ENCODE measurements around the gene PJA1.
A peak's percentile ranks its signal among the peaks of the same experiment; 100 is the strongest.

The PJA1 gene

DNA sequence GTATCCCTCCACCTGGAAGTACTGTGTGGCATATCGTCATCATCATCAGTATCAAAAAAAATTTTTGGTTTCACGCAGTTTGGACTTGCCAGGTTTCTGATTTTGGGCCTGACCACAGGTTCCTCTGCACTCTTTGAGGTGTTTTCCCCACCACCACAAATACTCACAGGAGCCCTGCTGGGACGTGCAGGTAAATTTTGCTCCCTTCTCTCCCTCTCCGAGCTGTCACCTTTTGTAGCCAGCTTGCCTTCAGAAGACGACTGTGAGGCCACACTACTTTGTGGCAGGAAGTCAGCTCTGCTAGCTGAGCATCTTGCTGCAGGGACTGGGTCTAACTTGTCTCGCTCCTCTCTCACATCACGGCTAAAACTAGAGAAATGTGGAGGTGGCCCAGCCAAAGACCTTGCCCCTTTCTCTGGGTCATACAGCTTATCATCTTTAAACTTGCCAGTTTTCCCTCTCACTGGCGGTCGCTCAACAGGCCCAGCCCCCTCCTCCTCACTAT, 2.8 kb downstream of the PJA1 start:
- Histone ChIP-seq H3K4me2 (ENCODE audit: low read length, poor library complexity, severe bottlenecking) (no peak overlapping the region), H3K14ac (ENCODE audit: low read length in 2 of 2) (no peak overlapping the region), H3K79me1 (replicated peaks; ENCODE audit: low read length, poor library complexity, severe bottlenecking) (peaks cover 6% of the 10 kb centered on the region), H3K4ac (ENCODE audit: low read depth in 1 of 2, low read length in 2 of 2) (no peak overlapping the region), H4K8ac (ENCODE audit: low read length) (no peak overlapping the region), H3K9ac (ENCODE audit: low read length) (no peak overlapping the region), H2AK5ac (ENCODE audit: low read length, severe bottlenecking) (no peak overlapping the region), H4K91ac (ENCODE audit: low read length) (no peak overlapping the region), H3K4me3 (ENCODE audit: insufficient read depth in 1 of 2, low read depth in 1 of 2, low read length in 2 of 2) (no peak overlapping the region), H3K36me3 (ENCODE audit: control insufficient read depth in 1 of 2, insufficient read depth in 2 of 2, low read depth in 1 of 2, low read length in 2 of 2) (peaks cover 15 to 22% of the 10 kb centered on the region in 2 experiments), H3K18ac (ENCODE audit: low read depth in 1 of 2, low read length in 2 of 2) (no peak overlapping the region), H2BK15ac (ENCODE audit: low read depth, poor library complexity, severe bottlenecking) (no peak overlapping the region), H2BK12ac (ENCODE audit: low read length in 2 of 2) (no peak overlapping the region), H2BK120ac (ENCODE audit: low read depth, low read length) (no peak overlapping the region), H3K27me3 (ENCODE audit: control insufficient read depth in 1 of 2, insufficient read depth in 1 of 2, low read length in 2 of 2) (peaks cover 0 to 50% of the 10 kb centered on the region in 2 experiments), H2BK5ac (ENCODE audit: low read depth, low read length, poor library complexity, severe bottlenecking) (no peak overlapping the region), H2AFZ (ENCODE audit: low read depth, low read length) (no peak overlapping the region), H3K27ac (ENCODE audit: low read length, poor library complexity, severe bottlenecking) (no peak overlapping the region), H3K23ac (ENCODE audit: low read length in 2 of 2) (no peak overlapping the region), H3K4me1 (ENCODE audit: control insufficient read depth, insufficient read depth, low read depth, low read length) (peaks cover 7% of the 10 kb centered on the region), H3K9me3 (ENCODE audit: control insufficient read depth, low read length) (peaks cover 11% of the 10 kb centered on the region)
- no peak for DNase-seq
- 98% methylated on average over 9 of the region's 9 CpGs for WGBS

DNA sequence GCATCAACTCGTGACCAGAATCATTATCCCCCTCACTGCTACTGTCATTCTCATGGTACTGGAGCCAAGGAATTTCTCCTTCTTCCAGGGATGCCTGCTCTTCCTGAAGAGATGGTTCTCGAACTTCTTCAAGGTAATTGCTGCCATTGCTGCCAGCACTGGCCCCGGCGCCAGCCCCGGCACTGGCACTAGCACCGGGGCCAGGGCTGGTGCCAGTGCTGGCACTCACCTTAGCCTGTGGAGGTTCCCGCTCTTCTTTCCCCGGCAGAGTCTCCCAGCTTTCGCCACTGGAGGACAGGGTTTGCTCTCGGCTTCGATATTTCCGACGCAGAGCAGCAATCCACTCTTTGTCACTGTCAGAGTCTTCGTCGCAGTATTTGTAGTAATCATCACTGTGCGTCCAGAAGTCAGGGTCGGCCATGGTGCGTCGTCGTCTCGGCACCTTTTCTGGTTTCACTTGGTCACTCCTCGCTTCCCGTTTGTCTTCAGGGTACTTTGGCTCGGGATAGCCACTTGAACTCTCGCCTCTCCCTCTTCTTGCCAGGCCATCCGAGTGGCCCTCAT, 3.4 kb downstream of the PJA1 start:
- no peak overlapping the region for H3K9ac ChIP-seq (ENCODE audit: low read length)
- H4K8ac ChIP-seq (ENCODE audit: low read length), result no peak overlapping the region
- H3K18ac ChIP-seq (ENCODE audit: low read depth in 1 of 2, low read length in 2 of 2), result no peak overlapping the region
- DNase-seq, result no peak
- no peak overlapping the region for H3K27ac ChIP-seq (ENCODE audit: low read length, poor library complexity, severe bottlenecking)
- H3K4me2 ChIP-seq (ENCODE audit: low read length, poor library complexity, severe bottlenecking), result no peak overlapping the region
- peaks cover 15 to 22% of the 10 kb centered on the region in 2 experiments for H3K36me3 ChIP-seq (ENCODE audit: control insufficient read depth in 1 of 2, insufficient read depth in 2 of 2, low read depth in 1 of 2, low read length in 2 of 2)
- no peak overlapping the region for H3K23ac ChIP-seq (ENCODE audit: low read length in 2 of 2)
- H2BK12ac ChIP-seq (ENCODE audit: low read length in 2 of 2), result no peak overlapping the region
- WGBS, result 98% methylated on average over 26 of the region's 26 CpGs
- H3K4me3 ChIP-seq (ENCODE audit: insufficient read depth in 1 of 2, low read depth in 1 of 2, low read length in 2 of 2), result no peak overlapping the region
- H3K27me3 ChIP-seq (ENCODE audit: control insufficient read depth in 1 of 2, insufficient read depth in 1 of 2, low read length in 2 of 2), result peaks cover 0 to 50% of the 10 kb centered on the region in 2 experiments
- no peak overlapping the region for H2BK15ac ChIP-seq (ENCODE audit: low read depth, poor library complexity, severe bottlenecking)
- peaks cover 7% of the 10 kb centered on the region for H3K4me1 ChIP-seq (ENCODE audit: control insufficient read depth, insufficient read depth, low read depth, low read length)
- H2BK120ac ChIP-seq (ENCODE audit: low read depth, low read length), result no peak overlapping the region
- no peak overlapping the region for H4K91ac ChIP-seq (ENCODE audit: low read length)
- no peak overlapping the region for H3K14ac ChIP-seq (ENCODE audit: low read length in 2 of 2)
- no peak overlapping the region for H2AFZ ChIP-seq (ENCODE audit: low read depth, low read length)
- no peak overlapping the region for H2AK5ac ChIP-seq (ENCODE audit: low read length, severe bottlenecking)
- no peak overlapping the region for H3K4ac ChIP-seq (ENCODE audit: low read depth in 1 of 2, low read length in 2 of 2)
- H2BK5ac ChIP-seq (ENCODE audit: low read depth, low read length, poor library complexity, severe bottlenecking), result no peak overlapping the region
- H3K9me3 ChIP-seq (ENCODE audit: control insufficient read depth, low read length), result peaks cover 11% of the 10 kb centered on the region
- peaks cover 6% of the 10 kb centered on the region for H3K79me1 ChIP-seq (replicated peaks; ENCODE audit: low read length, poor library complexity, severe bottlenecking)

DNA sequence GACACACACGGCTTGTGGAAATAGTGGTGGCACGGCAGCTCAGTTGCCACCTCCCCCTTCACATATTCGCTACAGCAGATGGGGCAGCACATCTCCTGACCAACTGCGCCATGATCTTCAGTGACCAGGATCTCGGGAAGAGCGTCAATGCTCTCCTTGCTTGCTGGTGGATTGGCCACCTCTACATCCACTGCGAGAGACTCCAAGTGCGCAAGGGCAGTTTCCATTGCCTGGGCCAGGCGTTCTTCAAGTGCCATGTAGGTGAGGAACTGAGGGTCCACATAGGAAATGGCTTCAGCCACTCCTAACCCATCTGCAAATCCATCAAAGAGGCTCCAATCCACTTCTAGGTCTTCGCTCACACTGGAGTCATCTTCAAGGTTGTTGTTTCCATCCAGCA, 3.9 kb downstream of the PJA1 start:
- Histone ChIP-seq H4K8ac (ENCODE audit: low read length) (no peak overlapping the region), H3K4me2 (ENCODE audit: low read length, poor library complexity, severe bottlenecking) (no peak overlapping the region), H2BK15ac (ENCODE audit: low read depth, poor library complexity, severe bottlenecking) (no peak overlapping the region), H3K27ac (ENCODE audit: low read length, poor library complexity, severe bottlenecking) (no peak overlapping the region), H2BK120ac (ENCODE audit: low read depth, low read length) (no peak overlapping the region), H3K4me3 (ENCODE audit: insufficient read depth in 1 of 2, low read depth in 1 of 2, low read length in 2 of 2) (no peak overlapping the region), H3K9ac (ENCODE audit: low read length) (no peak overlapping the region), H2BK5ac (ENCODE audit: low read depth, low read length, poor library complexity, severe bottlenecking) (no peak overlapping the region), H4K91ac (ENCODE audit: low read length) (no peak overlapping the region), H3K4me1 (ENCODE audit: control insufficient read depth, insufficient read depth, low read depth, low read length) (peaks cover 7% of the 10 kb centered on the region), H3K23ac (ENCODE audit: low read length in 2 of 2) (no peak overlapping the region), H3K9me3 (ENCODE audit: control insufficient read depth, low read length) (peaks cover 11% of the 10 kb centered on the region), H3K4ac (ENCODE audit: low read depth in 1 of 2, low read length in 2 of 2) (no peak overlapping the region), H3K18ac (ENCODE audit: low read depth in 1 of 2, low read length in 2 of 2) (no peak overlapping the region), H3K27me3 (ENCODE audit: control insufficient read depth in 1 of 2, insufficient read depth in 1 of 2, low read length in 2 of 2) (peaks cover 0 to 50% of the 10 kb centered on the region in 2 experiments), H2AFZ (ENCODE audit: low read depth, low read length) (no peak overlapping the region), H3K79me1 (replicated peaks; ENCODE audit: low read length, poor library complexity, severe bottlenecking) (peaks cover 6% of the 10 kb centered on the region), H3K36me3 (ENCODE audit: control insufficient read depth in 1 of 2, insufficient read depth in 2 of 2, low read depth in 1 of 2, low read length in 2 of 2) (peaks cover 15 to 22% of the 10 kb centered on the region in 2 experiments), H3K14ac (ENCODE audit: low read length in 2 of 2) (no peak overlapping the region), H2AK5ac (ENCODE audit: low read length, severe bottlenecking) (no peak overlapping the region), H2BK12ac (ENCODE audit: low read length in 2 of 2) (no peak overlapping the region)
- WGBS, result 98% methylated on average over 10 of the region's 10 CpGs
- DNase-seq, result no peak

DNA sequence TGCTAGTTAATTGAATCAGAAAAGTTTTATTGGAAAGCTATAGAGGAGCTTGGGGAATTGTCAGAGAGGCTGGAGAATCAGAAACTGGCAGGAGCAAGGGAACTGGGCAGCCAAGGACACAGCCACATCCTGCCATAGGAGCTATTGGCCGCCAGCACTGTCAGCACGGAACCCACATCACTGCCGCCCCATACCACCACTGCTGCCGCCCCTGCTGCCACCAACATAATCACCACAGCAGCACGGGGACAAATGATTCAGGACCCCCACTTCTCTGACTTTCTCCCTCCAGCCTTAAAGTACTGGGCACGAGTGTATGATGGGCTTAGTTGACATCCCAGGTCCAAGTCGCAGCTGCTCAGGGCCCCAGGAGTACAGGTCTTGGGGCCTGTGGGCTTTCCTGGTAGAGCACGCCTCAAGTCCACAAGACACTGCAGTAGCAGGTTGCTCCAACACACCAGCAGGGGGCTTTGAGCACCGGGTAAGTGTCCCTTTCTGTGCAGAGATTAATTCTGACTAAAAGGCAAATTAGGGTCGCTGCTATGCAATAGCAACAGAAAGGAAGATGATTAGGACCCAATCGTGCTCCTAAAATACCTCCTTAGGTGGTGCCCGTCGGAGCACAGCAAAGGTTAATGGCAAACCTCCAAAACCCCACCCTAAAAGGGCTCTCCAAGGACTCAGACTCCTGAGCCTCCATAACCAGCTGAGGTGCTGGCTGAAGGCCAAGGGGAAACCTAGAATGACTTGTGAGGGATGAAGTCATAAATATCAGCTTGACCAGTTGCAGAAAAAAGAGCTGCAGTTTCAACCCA, 6.9 kb downstream of the PJA1 start:
- Histone ChIP-seq H3K4me3 (ENCODE audit: insufficient read depth in 1 of 2, low read depth in 1 of 2, low read length in 2 of 2) (no peak overlapping the region), H3K79me1 (replicated peaks; ENCODE audit: low read length, poor library complexity, severe bottlenecking) (peaks cover 5% of the 10 kb centered on the region), H3K27me3 (ENCODE audit: control insufficient read depth in 1 of 2, insufficient read depth in 1 of 2, low read length in 2 of 2) (peaks cover 0 to 61% of the 10 kb centered on the region in 2 experiments), H3K14ac (ENCODE audit: low read length in 2 of 2) (no peak overlapping the region), H3K4ac (ENCODE audit: low read depth in 1 of 2, low read length in 2 of 2) (no peak overlapping the region), H4K91ac (ENCODE audit: low read length) (no peak overlapping the region), H2AK5ac (ENCODE audit: low read length, severe bottlenecking) (no peak overlapping the region), H2BK120ac (ENCODE audit: low read depth, low read length) (no peak overlapping the region), H2BK5ac (ENCODE audit: low read depth, low read length, poor library complexity, severe bottlenecking) (no peak overlapping the region), H3K18ac (ENCODE audit: low read depth in 1 of 2, low read length in 2 of 2) (peak overlapping the region in 1 of 2 experiments; percentile 33), H4K8ac (ENCODE audit: low read length) (peak overlapping the region; percentile 64), H3K9ac (ENCODE audit: low read length) (no peak overlapping the region), H2BK12ac (ENCODE audit: low read length in 2 of 2) (no peak overlapping the region), H3K23ac (ENCODE audit: low read length in 2 of 2) (no peak overlapping the region), H2BK15ac (ENCODE audit: low read depth, poor library complexity, severe bottlenecking) (no peak overlapping the region), H3K27ac (ENCODE audit: low read length, poor library complexity, severe bottlenecking) (no peak overlapping the region), H2AFZ (ENCODE audit: low read depth, low read length) (no peak overlapping the region), H3K4me1 (ENCODE audit: control insufficient read depth, insufficient read depth, low read depth, low read length) (peaks cover 1% of the 10 kb centered on the region), H3K9me3 (ENCODE audit: control insufficient read depth, low read length) (peaks cover 11% of the 10 kb centered on the region), H3K36me3 (ENCODE audit: control insufficient read depth in 1 of 2, insufficient read depth in 2 of 2, low read depth in 1 of 2, low read length in 2 of 2) (peaks cover 15 to 22% of the 10 kb centered on the region in 2 experiments), H3K4me2 (ENCODE audit: low read length, poor library complexity, severe bottlenecking) (no peak overlapping the region)
- peak; percentile 84 for DNase-seq
- 59% methylated on average over 6 of the region's 13 CpGs for WGBS
